Lower lobe of right lung (tissue), 2 donors: ENCODE measurements around the gene GLI3. TPM values are rescaled to one million over a fixed set of nuclear protein-coding genes. Genes with fewer than 3 reads are reported as not detected.

Experiments
- ATAC-seq, 2 donors: fragments of 200-7000 bp; cut with Tn5 transposase; one replicate each; pipeline ENCODE4 v1.9.1; 2020 to 2022; ENCODE audit warnings: mild to moderate bottlenecking in 2 of 2, moderate library complexity in 2 of 2
- DNase-seq: peaks from one replicate; pipeline ENCODE4 v3.0.0-alpha.2; 2020
- H3K27ac ChIP-seq: fragments of 200-600 bp; one replicate; pipeline ENCODE4 v1.8.0; 2022
- H3K27me3 ChIP-seq: fragments of 200-600 bp; one replicate; pipeline ENCODE4 v1.8.0; 2022; ENCODE audit warnings: low read depth
- H3K36me3 ChIP-seq: fragments of 200-600 bp; one replicate; pipeline ENCODE4 v1.8.0; 2022; ENCODE audit warnings: mild to moderate bottlenecking
- H3K4me1 ChIP-seq: fragments of 200-600 bp; one replicate; pipeline ENCODE4 v1.8.0; 2022
- H3K4me3 ChIP-seq: fragments of 200-600 bp; one replicate; pipeline ENCODE4 v1.8.0; 2022; ENCODE audit warnings: mild to moderate bottlenecking
- H3K9me3 ChIP-seq: fragments of 200-600 bp; one replicate; pipeline ENCODE4 v1.8.0; 2022
- CTCF ChIP-seq: fragments of 200-600 bp; IDR thresholded peaks from one replicate; pipeline ENCODE4 v1.8.0; 2022; ENCODE audit warnings: antibody characterized with exemption, mild to moderate bottlenecking
- intact Hi-C: fragments of 100-400 bp; cut with DNase I; formaldehyde crosslinking; loops from one replicate; pipeline ENCODE4 v1.11.0; 2022
- total RNA-seq: library from RNA; stranded (reverse); fragmentation: NEBNext Ultra II Directional; extraction: Animal tissue kit (Norgen Biotek cat#: 25700); gene quantifications from one replicate; pipeline ENCODE4 v1.2.1, GENCODE V29; 2021
- donor health status: DM: no; HTN: yes; CAD: no; lungs with severe emphysema.

The GLI3 gene
- total RNA-seq, 1 donor from 2014 or later: 20.7 TPM

GRCh38 chr7:42244828-42245227, 7.8 kb upstream of the GLI3 start:
- intact Hi-C loops: no loop called here
- Histone ChIP-seq H3K27ac (no peak overlapping the region), H3K4me3 (no peak overlapping the region), H3K27me3 (no peaks in the 10 kb centered on the region), H3K4me1 (no peaks in the 10 kb centered on the region), H3K36me3 (no peaks in the 10 kb centered on the region), H3K9me3 (no peaks in the 10 kb centered on the region)
- TF ChIP-seq CTCF: no peak
- no peak for ATAC-seq
- no peak for DNase-seq

- H3K27me3 ChIP-seq: no peaks in the 10 kb centered on the region
- no peak overlapping the region for H3K4me3 ChIP-seq
- DNase-seq: no peak
- ATAC-seq: no peak
- H3K27ac ChIP-seq: no peak overlapping the region
- H3K36me3 ChIP-seq: no peaks in the 10 kb centered on the region
- no peaks in the 10 kb centered on the region for H3K4me1 ChIP-seq
- no peak for TF ChIP-seq CTCF
- intact Hi-C loops: no loop called here
- no peaks in the 10 kb centered on the region for H3K9me3 ChIP-seq
Observed at GRCh38 chr7:42242381-42242780, 5.4 kb upstream of the GLI3 start.

- TF ChIP-seq CTCF: no peak
- Histone ChIP-seq H3K27me3 (peaks cover 4% of the 10 kb centered on the region), H3K4me1 (no peaks in the 10 kb centered on the region), H3K9me3 (no peaks in the 10 kb centered on the region), H3K36me3 (no peaks in the 10 kb centered on the region), H3K27ac (no peak overlapping the region), H3K4me3 (no peak overlapping the region)
- no peak for DNase-seq
- intact Hi-C loops: no loop called here
- no peak for ATAC-seq
Observed at GRCh38 chr7:42241424-42241823, 4.4 kb upstream of the GLI3 start.

- Histone ChIP-seq H3K9me3 (no peaks in the 10 kb centered on the region), H3K4me3 (no peak overlapping the region), H3K36me3 (no peaks in the 10 kb centered on the region), H3K27me3 (peaks cover 7% of the 10 kb centered on the region), H3K27ac (no peak overlapping the region), H3K4me1 (peaks cover 7% of the 10 kb centered on the region)
- DNase-seq (no peak), ATAC-seq (no peak)
- intact Hi-C loops: no loop called here
- no peak for TF ChIP-seq CTCF
Observed at GRCh38 chr7:42240416-42240815, 3.4 kb upstream of the GLI3 start.

- H3K9me3 ChIP-seq: no peaks in the 10 kb centered on the region
- no peaks in the 10 kb centered on the region for H3K36me3 ChIP-seq
- H3K4me3 ChIP-seq: no peak overlapping the region
- intact Hi-C loops: no loop called here
- DNase-seq: no peak
- H3K4me1 ChIP-seq: peaks cover 19% of the 10 kb centered on the region
- peak overlapping the region; percentile 57 for H3K27ac ChIP-seq
- no peak for ATAC-seq
- TF ChIP-seq CTCF: no peak
- peaks cover 12% of the 10 kb centered on the region for H3K27me3 ChIP-seq
Observed at GRCh38 chr7:42238709-42239366, 1.8 kb upstream of the GLI3 start.
